RWPE1 (cell line): ENCODE measurements around the gene RELB.

ENCODE experiments used
- CTCF ChIA-PET: fragments of 350-600 bp; sonication (Branson Sonifier 250); formaldehyde crosslinking; extraction: SDS; loops from one replicate; lab custom pipeline; 2021; lab: Yijun Ruan, JAX
- POLR2A ChIA-PET: fragments of 400-600 bp; formaldehyde crosslinking; extraction: SDS; loops from one replicate; lab custom pipeline; 2020; ENCODE audit warnings: antibody characterized with exemption; ENCODE audit not compliant: low non-redundant PET; lab: Yijun Ruan, JAX
- DNase-seq: peaks from one replicate; pipeline ENCODE4 v3.0.0; 2012; ENCODE audit warnings: low spot score
- H3K27ac ChIP-seq: fragments of 450-650 bp; 2 replicates; pipeline ENCODE4 v1.5.1; 2017
- TF ChIP-seq, protein P1 (sequence below): fragments of 450-650 bp; conservative IDR thresholded peaks from 2 replicates; pipeline ENCODE4 v1.5.1; 2017; ENCODE audit warnings: low read depth, mild to moderate bottlenecking

Gene RELB

DNA sequence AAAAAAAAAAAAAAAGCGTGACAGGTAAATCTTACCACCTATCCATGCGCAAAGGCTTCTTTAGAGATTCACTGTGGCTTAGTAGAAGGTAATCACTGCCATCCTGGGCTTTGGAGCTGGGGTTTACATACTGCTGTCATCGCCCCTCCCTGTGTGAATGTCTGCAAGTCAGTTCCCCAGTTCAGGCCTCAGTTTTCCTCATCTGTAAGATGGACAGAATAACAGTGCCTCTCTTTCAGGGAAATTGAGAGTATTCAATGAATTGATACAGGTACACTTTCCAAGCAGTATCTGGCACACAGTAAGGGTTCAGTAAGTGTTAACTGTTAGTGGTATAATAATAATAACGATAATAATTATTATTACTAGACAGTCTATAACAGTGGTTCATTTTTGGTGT lies 2.2 kb downstream of the RELB start:
- no peak for DNase-seq

DNA sequence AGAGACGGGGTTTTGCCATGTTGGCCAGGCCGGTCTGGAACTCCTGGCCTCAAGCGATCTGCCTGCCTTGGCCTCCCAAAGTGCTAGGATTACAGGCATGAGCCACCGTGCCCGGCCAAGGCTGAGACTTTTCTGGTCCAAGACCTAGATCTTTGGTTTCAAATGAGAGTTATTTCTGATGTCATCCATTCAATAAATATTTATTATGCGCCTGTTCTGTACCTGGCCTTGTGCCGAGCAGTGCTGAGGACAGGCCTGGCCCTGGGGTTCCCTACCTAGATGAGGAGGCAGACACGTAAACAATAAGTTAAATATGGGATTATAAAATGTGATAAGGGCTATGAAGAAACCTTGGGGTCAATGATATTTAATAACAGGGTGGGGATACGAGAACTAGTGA lies 4.5 kb downstream of the RELB start:
- ChIA-PET CTCF (no interaction called here), POLR2A (no interaction called here)
- no peak for DNase-seq
- H3K27ac ChIP-seq: peak overlapping the region; percentile 42
- TF ChIP-seq, protein P1, sequence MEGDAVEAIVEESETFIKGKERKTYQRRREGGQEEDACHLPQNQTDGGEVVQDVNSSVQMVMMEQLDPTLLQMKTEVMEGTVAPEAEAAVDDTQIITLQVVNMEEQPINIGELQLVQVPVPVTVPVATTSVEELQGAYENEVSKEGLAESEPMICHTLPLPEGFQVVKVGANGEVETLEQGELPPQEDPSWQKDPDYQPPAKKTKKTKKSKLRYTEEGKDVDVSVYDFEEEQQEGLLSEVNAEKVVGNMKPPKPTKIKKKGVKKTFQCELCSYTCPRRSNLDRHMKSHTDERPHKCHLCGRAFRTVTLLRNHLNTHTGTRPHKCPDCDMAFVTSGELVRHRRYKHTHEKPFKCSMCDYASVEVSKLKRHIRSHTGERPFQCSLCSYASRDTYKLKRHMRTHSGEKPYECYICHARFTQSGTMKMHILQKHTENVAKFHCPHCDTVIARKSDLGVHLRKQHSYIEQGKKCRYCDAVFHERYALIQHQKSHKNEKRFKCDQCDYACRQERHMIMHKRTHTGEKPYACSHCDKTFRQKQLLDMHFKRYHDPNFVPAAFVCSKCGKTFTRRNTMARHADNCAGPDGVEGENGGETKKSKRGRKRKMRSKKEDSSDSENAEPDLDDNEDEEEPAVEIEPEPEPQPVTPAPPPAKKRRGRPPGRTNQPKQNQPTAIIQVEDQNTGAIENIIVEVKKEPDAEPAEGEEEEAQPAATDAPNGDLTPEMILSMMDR: no peak

More for the DNA sequence above, 2.2 kb downstream of the RELB start:
- POLR2A ChIA-PET: interaction anchor here (0.6 kb wide), 1 partner anchor 19 kb away, joined by 4 read pairs; no protein-coding TSS in a partner anchor
- H3K27ac ChIP-seq: no peak overlapping the region
- CTCF ChIA-PET: no interaction called here
- TF ChIP-seq, protein P1: no peak

DNA sequence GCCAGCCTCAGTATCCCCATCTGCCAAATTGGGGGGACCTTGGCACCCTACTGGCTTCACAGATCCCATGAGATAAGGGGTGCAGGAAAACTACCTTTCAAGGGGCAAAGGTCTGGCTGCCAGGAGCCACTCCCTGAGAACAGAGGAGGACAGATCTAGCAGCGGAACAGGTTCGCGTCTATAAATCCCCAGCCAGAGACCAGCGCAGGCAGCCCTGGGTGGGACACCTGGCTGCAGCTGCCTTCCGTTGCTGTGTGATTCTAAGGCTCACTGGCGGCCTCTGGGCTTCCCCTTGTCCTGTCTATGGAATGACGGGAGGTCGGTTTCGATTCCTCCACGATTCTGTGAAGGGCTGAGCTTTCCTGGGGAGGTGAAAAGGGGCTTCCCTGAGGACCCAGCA lies 7.3 kb downstream of the RELB start:
- TF ChIP-seq, protein P1: no peak
- no peak overlapping the region for H3K27ac ChIP-seq
- CTCF ChIA-PET: no interaction called here
- DNase-seq: no peak
- POLR2A ChIA-PET: no interaction called here

DNA sequence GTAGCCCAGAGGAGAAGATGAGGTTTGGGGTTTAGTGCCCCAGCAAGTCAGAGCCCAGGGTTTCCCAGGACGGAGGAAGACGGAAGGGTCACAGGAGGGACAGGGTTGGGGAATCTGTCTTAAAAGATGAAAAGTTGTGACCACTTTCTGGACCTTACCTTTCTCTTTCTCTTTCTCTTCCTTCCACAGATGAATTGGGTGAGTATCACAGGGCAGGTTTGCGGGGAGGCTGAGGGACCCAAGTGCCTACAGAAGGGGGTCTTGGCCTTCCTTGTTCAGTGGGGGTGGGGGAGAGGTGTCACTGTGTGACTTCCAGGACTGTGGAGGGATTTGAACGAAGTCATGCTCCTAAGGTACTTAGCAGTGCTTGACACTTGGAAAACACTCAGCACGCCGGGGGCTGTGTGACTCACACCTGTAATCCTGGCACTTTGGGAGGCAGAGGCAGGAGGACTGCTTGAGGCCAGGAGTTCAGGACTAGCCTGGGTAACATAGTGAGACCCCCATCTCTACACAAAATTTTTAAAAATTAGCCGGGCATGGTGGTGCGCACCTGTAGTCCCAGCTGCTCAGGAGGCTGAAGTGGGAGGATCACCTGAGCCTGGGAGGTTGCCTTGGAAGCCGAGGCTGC lies 8.5 kb downstream of the RELB start:
- no peak overlapping the region for H3K27ac ChIP-seq
- no peak for DNase-seq
- ChIA-PET POLR2A (no interaction called here), CTCF (interaction anchor here (0.7 kb wide), 1 partner anchor 475 kb away, joined by 3 read pairs; no protein-coding TSS in a partner anchor)
- TF ChIP-seq, protein P1: no peak

DNA sequence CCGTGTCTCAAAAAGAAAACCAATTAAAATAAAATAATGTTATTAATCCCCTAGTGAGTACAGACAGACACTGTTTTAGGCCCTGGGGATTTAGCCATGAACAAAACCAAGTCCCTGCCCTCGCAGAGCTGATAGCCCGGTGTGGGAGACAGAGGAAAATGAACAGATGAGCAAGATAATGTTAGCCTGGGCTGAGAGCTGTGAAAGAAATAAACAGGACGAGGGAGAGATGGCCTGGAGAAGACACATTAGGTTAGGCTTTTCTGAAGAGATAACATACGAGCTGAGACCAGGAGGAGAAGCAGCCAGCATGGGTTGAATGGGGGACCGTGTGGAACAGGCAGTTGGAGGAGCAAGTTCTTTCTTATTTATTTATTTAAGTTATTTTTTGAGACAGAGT lies 9.0 kb downstream of the RELB start:
- H3K27ac ChIP-seq: no peak overlapping the region
- ChIA-PET CTCF (interaction anchor here (0.7 kb wide), 1 partner anchor 475 kb away, joined by 3 read pairs; no protein-coding TSS in a partner anchor), POLR2A (interaction anchor here (0.6 kb wide), 1 partner anchor 29 kb away, joined by 9 read pairs; no protein-coding TSS in a partner anchor)
- TF ChIP-seq, protein P1: no peak
- no peak for DNase-seq

DNA sequence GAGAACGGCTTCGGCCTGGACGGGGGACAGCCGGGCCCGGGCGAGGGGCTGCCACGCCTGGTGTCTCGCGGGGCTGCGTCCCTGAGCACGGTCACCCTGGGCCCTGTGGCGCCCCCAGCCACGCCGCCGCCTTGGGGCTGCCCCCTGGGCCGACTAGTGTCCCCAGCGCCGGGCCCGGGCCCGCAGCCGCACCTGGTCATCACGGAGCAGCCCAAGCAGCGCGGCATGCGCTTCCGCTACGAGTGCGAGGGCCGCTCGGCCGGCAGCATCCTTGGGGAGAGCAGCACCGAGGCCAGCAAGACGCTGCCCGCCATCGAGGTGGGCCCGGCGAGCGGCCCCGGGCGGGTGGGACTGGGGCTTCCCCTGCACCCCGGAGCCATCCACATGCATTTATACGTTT lies 10.7 kb downstream of the RELB start:
- TF ChIP-seq, protein P1: no peak
- ChIA-PET POLR2A (no interaction called here), CTCF (interaction anchor here (0.7 kb wide), 1 partner anchor 91 kb away, joined by 3 read pairs; no protein-coding TSS in a partner anchor)
- no peak overlapping the region for H3K27ac ChIP-seq
- DNase-seq: no peak
